ENCODE data around the gene DENND5A. TPM values are rescaled to one million over a fixed set of nuclear protein-coding genes. Genes with fewer than 3 reads are reported as not detected.

DENND5A gene
- total RNA-seq, 2 experiments from 2014 or later, result 74.3 to 75.2 TPM

Small RNA genes within 50 kb of the gene (microRNA-seq; reads per million reads assigned to microRNA genes)
- not detected for gene MIR5691

Other genes with a start within 250 kb of the DENND5A start
- not detected for gene SCUBE2, start 173.8 kb downstream of the DENND5A start, total RNA-seq
- gene TMEM41B, start 49.2 kb upstream of the DENND5A start, total RNA-seq, result 10 to 100 TPM; 40.5 to 42.3 TPM
- 10 to 100 TPM; 78.9 to 81.1 TPM for gene IPO7, start 119.3 kb upstream of the DENND5A start, total RNA-seq
- 10 to 100 TPM; 37.7 to 48.8 TPM for gene ZNF143, start 195.7 kb upstream of the DENND5A start, total RNA-seq